Measurements from ENCODE around the gene PKD2. TPM values are rescaled to one million over a fixed set of nuclear protein-coding genes. Genes with fewer than 3 reads are reported as not detected.

PKD2 gene
- total and polyA plus RNA-seq, 2 of the 13 experiments (the other 11 are each of a cell fraction or from before 2014, with no cell fraction given): 5.6 to 9.1 TPM

DNA sequence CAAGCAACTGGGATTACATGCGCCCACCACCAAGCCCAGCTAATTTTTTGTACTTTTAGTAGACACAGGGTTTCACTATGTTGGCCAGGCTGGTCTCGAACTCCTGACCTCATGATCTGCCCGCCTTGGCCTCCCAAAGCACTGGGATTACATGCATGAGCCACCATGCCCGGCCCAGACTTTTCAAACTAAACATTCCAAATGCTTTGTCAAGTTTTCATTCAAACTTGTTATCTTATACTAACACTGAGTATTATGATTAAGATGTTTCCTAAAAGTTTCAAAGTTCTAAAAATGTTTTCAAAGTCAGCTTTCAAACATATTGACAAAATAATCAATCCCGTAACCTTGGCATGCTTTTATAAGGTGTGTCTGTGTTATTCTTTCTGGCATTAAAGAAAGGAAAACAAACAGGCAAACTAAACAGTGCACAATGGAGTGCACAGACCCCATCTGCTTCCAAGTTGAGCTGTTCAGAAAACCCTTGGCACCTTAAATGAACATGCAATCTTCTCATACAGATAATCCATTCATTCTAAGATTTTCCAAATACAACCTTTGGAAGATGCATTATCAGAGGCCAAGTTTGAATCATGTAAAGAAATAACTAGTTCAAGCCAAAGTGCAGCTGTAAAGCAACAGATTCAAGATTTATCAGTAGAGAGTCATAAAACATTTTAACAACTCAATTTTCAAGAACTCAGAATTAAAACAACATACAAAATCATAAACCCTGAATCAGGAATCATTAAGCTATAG is 101.9 kb downstream of the PKD2 start (continued):
- TF ChIP-seq, protein P1, sequence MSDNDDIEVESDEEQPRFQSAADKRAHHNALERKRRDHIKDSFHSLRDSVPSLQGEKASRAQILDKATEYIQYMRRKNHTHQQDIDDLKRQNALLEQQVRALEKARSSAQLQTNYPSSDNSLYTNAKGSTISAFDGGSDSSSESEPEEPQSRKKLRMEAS (IDR thresholded peaks at IDR 0.05): no peak
- TF ChIP-seq, protein P2, sequence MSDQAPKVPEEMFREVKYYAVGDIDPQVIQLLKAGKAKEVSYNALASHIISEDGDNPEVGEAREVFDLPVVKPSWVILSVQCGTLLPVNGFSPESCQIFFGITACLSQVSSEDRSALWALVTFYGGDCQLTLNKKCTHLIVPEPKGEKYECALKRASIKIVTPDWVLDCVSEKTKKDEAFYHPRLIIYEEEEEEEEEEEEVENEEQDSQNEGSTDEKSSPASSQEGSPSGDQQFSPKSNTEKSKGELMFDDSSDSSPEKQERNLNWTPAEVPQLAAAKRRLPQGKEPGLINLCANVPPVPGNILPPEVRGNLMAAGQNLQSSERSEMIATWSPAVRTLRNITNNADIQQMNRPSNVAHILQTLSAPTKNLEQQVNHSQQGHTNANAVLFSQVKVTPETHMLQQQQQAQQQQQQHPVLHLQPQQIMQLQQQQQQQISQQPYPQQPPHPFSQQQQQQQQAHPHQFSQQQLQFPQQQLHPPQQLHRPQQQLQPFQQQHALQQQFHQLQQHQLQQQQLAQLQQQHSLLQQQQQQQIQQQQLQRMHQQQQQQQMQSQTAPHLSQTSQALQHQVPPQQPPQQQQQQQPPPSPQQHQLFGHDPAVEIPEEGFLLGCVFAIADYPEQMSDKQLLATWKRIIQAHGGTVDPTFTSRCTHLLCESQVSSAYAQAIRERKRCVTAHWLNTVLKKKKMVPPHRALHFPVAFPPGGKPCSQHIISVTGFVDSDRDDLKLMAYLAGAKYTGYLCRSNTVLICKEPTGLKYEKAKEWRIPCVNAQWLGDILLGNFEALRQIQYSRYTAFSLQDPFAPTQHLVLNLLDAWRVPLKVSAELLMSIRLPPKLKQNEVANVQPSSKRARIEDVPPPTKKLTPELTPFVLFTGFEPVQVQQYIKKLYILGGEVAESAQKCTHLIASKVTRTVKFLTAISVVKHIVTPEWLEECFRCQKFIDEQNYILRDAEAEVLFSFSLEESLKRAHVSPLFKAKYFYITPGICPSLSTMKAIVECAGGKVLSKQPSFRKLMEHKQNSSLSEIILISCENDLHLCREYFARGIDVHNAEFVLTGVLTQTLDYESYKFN (CRISPR knock-in tag; conservative IDR thresholded peaks at IDR 0.05): peak; percentile 97
- TF ChIP-seq, protein P3, sequence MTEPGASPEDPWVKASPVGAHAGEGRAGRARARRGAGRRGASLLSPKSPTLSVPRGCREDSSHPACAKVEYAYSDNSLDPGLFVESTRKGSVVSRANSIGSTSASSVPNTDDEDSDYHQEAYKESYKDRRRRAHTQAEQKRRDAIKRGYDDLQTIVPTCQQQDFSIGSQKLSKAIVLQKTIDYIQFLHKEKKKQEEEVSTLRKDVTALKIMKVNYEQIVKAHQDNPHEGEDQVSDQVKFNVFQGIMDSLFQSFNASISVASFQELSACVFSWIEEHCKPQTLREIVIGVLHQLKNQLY (CRISPR knock-in tag; IDR thresholded peaks at IDR 0.05): peak; percentile 55; the same call in 1 of the 2 replicates
- TF ChIP-seq SMAD3 (CRISPR knock-in tag; IDR thresholded peaks at IDR 0.05) (peak; percentile 92), GPN1 (CRISPR knock-in tag; IDR thresholded peaks at IDR 0.05; ENCODE audit: borderline replicate concordance) (no peak), ZNF256 (CRISPR knock-in tag; conservative IDR thresholded peaks at IDR 0.05) (no peak), ADNP (CRISPR knock-in tag; IDR thresholded peaks at IDR 0.05) (peak; percentile 86; the same call in 1 of the 2 replicates), ZNF383 (CRISPR knock-in tag; IDR thresholded peaks at IDR 0.05; ENCODE audit: borderline replicate concordance) (no peak), ZBTB38 (CRISPR knock-in tag; IDR thresholded peaks at IDR 0.05) (peak; percentile 56; the same call in 1 of the 2 replicates), KAT2B (IDR thresholded peaks at IDR 0.05; ENCODE audit: borderline replicate concordance, low read depth, low read length) (peak; percentile 93), FOSL2 (CRISPR knock-in tag; IDR thresholded peaks at IDR 0.05) (peak; percentile 69), ZNF317 (CRISPR knock-in tag; IDR thresholded peaks at IDR 0.05) (no peak), HDAC2 (CRISPR knock-in tag; IDR thresholded peaks at IDR 0.05) (peak; percentile 93), TARDBP (CRISPR knock-in tag; IDR thresholded peaks at IDR 0.05) (peak; percentile 44; the same call in 1 of the 2 replicates), ZNF136 (CRISPR knock-in tag; IDR thresholded peaks at IDR 0.05; ENCODE audit: low read depth) (no peak), TBL1XR1 (IDR thresholded peaks at IDR 0.05; ENCODE audit: borderline replicate concordance, low read length, partially characterized antibody) (peak; percentile 39), THAP11 (CRISPR knock-in tag; IDR thresholded peaks at IDR 0.05) (peak; percentile 53; the same call in 1 of the 2 replicates)
- TF ChIP-seq, protein P4, sequence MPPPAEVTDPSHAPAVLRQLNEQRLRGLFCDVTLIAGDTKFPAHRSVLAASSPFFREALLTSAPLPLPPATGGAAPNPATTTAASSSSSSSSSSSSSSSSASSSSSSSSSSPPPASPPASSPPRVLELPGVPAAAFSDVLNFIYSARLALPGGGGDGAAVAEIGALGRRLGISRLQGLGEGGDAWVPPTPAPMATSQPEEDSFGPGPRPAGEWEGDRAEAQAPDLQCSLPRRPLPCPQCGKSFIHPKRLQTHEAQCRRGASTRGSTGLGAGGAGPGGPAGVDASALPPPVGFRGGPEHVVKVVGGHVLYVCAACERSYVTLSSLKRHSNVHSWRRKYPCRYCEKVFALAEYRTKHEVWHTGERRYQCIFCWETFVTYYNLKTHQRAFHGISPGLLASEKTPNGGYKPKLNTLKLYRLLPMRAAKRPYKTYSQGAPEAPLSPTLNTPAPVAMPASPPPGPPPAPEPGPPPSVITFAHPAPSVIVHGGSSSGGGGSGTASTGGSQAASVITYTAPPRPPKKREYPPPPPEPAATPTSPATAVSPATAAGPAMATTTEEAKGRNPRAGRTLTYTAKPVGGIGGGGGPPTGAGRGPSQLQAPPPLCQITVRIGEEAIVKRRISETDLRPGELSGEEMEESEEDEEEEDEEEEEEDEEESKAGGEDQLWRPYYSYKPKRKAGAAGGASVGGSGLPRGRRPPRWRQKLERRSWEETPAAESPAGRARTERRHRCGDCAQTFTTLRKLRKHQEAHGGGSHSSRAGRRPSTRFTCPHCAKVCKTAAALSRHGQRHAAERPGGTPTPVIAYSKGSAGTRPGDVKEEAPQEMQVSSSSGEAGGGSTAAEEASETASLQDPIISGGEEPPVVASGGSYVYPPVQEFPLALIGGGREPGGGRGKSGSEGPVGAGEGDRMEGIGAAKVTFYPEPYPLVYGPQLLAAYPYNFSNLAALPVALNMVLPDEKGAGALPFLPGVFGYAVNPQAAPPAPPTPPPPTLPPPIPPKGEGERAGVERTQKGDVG (CRISPR knock-in tag; IDR thresholded peaks at IDR 0.05; ENCODE audit: borderline replicate concordance): peak; percentile 85; the same call in 1 of the 2 replicates
- TF ChIP-seq, protein P5, sequence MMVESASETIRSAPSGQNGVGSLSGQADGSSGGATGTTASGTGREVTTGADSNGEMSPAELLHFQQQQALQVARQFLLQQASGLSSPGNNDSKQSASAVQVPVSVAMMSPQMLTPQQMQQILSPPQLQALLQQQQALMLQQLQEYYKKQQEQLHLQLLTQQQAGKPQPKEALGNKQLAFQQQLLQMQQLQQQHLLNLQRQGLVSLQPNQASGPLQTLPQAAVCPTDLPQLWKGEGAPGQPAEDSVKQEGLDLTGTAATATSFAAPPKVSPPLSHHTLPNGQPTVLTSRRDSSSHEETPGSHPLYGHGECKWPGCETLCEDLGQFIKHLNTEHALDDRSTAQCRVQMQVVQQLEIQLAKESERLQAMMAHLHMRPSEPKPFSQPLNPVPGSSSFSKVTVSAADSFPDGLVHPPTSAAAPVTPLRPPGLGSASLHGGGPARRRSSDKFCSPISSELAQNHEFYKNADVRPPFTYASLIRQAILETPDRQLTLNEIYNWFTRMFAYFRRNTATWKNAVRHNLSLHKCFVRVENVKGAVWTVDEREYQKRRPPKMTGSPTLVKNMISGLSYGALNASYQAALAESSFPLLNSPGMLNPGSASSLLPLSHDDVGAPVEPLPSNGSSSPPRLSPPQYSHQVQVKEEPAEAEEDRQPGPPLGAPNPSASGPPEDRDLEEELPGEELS (CRISPR knock-in tag; IDR thresholded peaks at IDR 0.05): peak; percentile 98

Data from HepG2 (cell line).